GM19372 (cell line): ENCODE results near the gene LRRFIP1.

Experiments used
- ATAC-seq: cut with Tn5 transposase; IDR thresholded peaks from one replicate; pipeline ENCODE4 v1.9.1; 2021; ENCODE audit warnings: mild to moderate bottlenecking, low read depth, moderate library complexity; ENCODE audit not compliant: unreplicated experiment

LRRFIP1 gene

GRCh38 chr2:237717366-237718276 lies 90.2 kb downstream of the LRRFIP1 start:
- no peak for ATAC-seq

- ATAC-seq, result no peak
These were observed 90.9 kb downstream of the LRRFIP1 start for GRCh38 chr2:237718277-237718634.

GRCh38 chr2:237720444-237720843 lies 93.1 kb downstream of the LRRFIP1 start:
- ATAC-seq, result no peak

GRCh38 chr2:237720957-237721356 lies 93.6 kb downstream of the LRRFIP1 start:
- no peak for ATAC-seq

GRCh38 chr2:237721458-237721857 lies 94.1 kb downstream of the LRRFIP1 start:
- ATAC-seq, result no peak

GRCh38 chr2:237722616-237723015 lies 95.2 kb downstream of the LRRFIP1 start:
- no peak for ATAC-seq

- ATAC-seq, result no peak
These were observed 95.6 kb downstream of the LRRFIP1 start for GRCh38 chr2:237723023-237723422.

GRCh38 chr2:237723602-237724001 lies 96.2 kb downstream of the LRRFIP1 start:
- no peak for ATAC-seq

- ATAC-seq, result no peak
These were observed 97.6 kb downstream of the LRRFIP1 start for GRCh38 chr2:237724811-237725478.

GRCh38 chr2:237725661-237726060 lies 98.3 kb downstream of the LRRFIP1 start:
- ATAC-seq, result no peak

GRCh38 chr2:237726401-237726830 lies 99.0 kb downstream of the LRRFIP1 start:
- no peak for ATAC-seq

GRCh38 chr2:237727363-237727762 lies 100.0 kb downstream of the LRRFIP1 start:
- ATAC-seq, result no peak

- no peak for ATAC-seq
These were observed 102.5 kb downstream of the LRRFIP1 start for GRCh38 chr2:237729681-237730475.

- no peak for ATAC-seq
These were observed 104.3 kb downstream of the LRRFIP1 start for GRCh38 chr2:237731663-237732062.

- no peak for ATAC-seq
These were observed 104.7 kb downstream of the LRRFIP1 start for GRCh38 chr2:237732070-237732469.

GRCh38 chr2:237732790-237733381 lies 105.5 kb downstream of the LRRFIP1 start:
- no peak for ATAC-seq

GRCh38 chr2:237733677-237734300 lies 106.4 kb downstream of the LRRFIP1 start:
- no peak for ATAC-seq

GRCh38 chr2:237734905-237735623 lies 107.7 kb downstream of the LRRFIP1 start:
- no peak for ATAC-seq

- ATAC-seq, result no peak
These were observed 108.4 kb downstream of the LRRFIP1 start for GRCh38 chr2:237735798-237736197.
